ENCODE data around the gene EPS8L2. TPM values are rescaled to one million over a fixed set of nuclear protein-coding genes. Genes with fewer than 3 reads are reported as not detected.

The EPS8L2 gene
- polyA plus RNA-seq, 1 experiment: 44.4 TPM

- TF ChIP-seq, protein P1, sequence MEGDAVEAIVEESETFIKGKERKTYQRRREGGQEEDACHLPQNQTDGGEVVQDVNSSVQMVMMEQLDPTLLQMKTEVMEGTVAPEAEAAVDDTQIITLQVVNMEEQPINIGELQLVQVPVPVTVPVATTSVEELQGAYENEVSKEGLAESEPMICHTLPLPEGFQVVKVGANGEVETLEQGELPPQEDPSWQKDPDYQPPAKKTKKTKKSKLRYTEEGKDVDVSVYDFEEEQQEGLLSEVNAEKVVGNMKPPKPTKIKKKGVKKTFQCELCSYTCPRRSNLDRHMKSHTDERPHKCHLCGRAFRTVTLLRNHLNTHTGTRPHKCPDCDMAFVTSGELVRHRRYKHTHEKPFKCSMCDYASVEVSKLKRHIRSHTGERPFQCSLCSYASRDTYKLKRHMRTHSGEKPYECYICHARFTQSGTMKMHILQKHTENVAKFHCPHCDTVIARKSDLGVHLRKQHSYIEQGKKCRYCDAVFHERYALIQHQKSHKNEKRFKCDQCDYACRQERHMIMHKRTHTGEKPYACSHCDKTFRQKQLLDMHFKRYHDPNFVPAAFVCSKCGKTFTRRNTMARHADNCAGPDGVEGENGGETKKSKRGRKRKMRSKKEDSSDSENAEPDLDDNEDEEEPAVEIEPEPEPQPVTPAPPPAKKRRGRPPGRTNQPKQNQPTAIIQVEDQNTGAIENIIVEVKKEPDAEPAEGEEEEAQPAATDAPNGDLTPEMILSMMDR (IDR thresholded peaks at IDR 0.05; ENCODE audit: insufficient read depth, low read depth, low read length): no peak
- POLR2A ChIA-PET: no interaction called here
- DNase-seq (ENCODE audit: low read depth): no peak
- peak overlapping the region; percentile 94 for H3K4me3 ChIP-seq (ENCODE audit: low read depth, low read length)
- CTCF ChIA-PET: interaction anchor here (1.0 to 2.1 kb wide), 2 partner anchors 12 to 49 kb away, joined by 5 to 7 read pairs; no protein-coding TSS in a partner anchor
- H3K36me3 ChIP-seq (ENCODE audit: control insufficient read depth, insufficient read depth, low read length): peaks cover 22% of the 10 kb centered on the region
- no peaks in the 10 kb centered on the region for H3K27me3 ChIP-seq (ENCODE audit: control insufficient read depth, insufficient read depth, low read length)
Measured at GRCh38 chr11:776561-777287, 70.7 kb downstream of the EPS8L2 start.

Other genes with a start within 250 kb of the EPS8L2 start
- gene RNH1, start 199.0 kb upstream of the EPS8L2 start, polyA plus RNA-seq (2011; rRNA removed): 139 and 260 TPM in 2 replicates
- gene HRAS, start 170.7 kb upstream of the EPS8L2 start, polyA plus RNA-seq (2011; rRNA removed): 50.3 and 90.4 TPM in 2 replicates
- 0.92 and 1.5 TPM in 2 replicates for gene LRRC56, start 168.7 kb upstream of the EPS8L2 start, polyA plus RNA-seq (2011; rRNA removed)
- gene LMNTD2, start 145.5 kb upstream of the EPS8L2 start, polyA plus RNA-seq (2011; rRNA removed): 1.6 and 2.5 TPM in 2 replicates
- gene RASSF7, start 145.3 kb upstream of the EPS8L2 start, polyA plus RNA-seq (2011; rRNA removed): 17.3 and 25.1 TPM in 2 replicates
- 6.8 and 10.7 TPM in 2 replicates for gene PHRF1, start 129.8 kb upstream of the EPS8L2 start, polyA plus RNA-seq (2011; rRNA removed)
- 4.2 and 6.1 TPM in 2 replicates for gene IRF7, start 90.3 kb upstream of the EPS8L2 start, polyA plus RNA-seq (2011; rRNA removed)
- not detected in 2 replicates for gene CDHR5, start 81.3 kb upstream of the EPS8L2 start, polyA plus RNA-seq (2011; rRNA removed)
- not detected in 2 replicates for gene SCT, start 79.0 kb upstream of the EPS8L2 start, polyA plus RNA-seq (2011; rRNA removed)
- gene DRD4, start 69.0 kb upstream of the EPS8L2 start, polyA plus RNA-seq (2011; rRNA removed): not detected in 2 replicates
- 18.5 and 27.7 TPM in 2 replicates for gene DEAF1, start 11.0 kb upstream of the EPS8L2 start, polyA plus RNA-seq (2011; rRNA removed)
- gene TMEM80, start 10.4 kb upstream of the EPS8L2 start, polyA plus RNA-seq (2011; rRNA removed): 19.5 and 21.7 TPM in 2 replicates
- 209 and 278 TPM in 2 replicates for gene TALDO1, start 41.2 kb downstream of the EPS8L2 start, polyA plus RNA-seq (2011; rRNA removed)
- gene GATD1, start 71.3 kb downstream of the EPS8L2 start, polyA plus RNA-seq (2011; rRNA removed): 14.5 and 37.9 TPM in 2 replicates
- gene CEND1, start 83.9 kb downstream of the EPS8L2 start, polyA plus RNA-seq (2011; rRNA removed): 0.23 and 0.25 TPM in 2 replicates
- 12.4 and 25.5 TPM in 2 replicates for gene SLC25A22, start 92.0 kb downstream of the EPS8L2 start, polyA plus RNA-seq (2011; rRNA removed)
- gene PIDD1, start 99.0 kb downstream of the EPS8L2 start, polyA plus RNA-seq (2011; rRNA removed): 6.8 and 11.2 TPM in 2 replicates
- 1,103 and 1,199 TPM in 2 replicates for gene RPLP2, start 103.7 kb downstream of the EPS8L2 start, polyA plus RNA-seq (2011; rRNA removed)
- gene PNPLA2, start 112.7 kb downstream of the EPS8L2 start, polyA plus RNA-seq (2011; rRNA removed): 32.0 and 53.1 TPM in 2 replicates
- 0.16 and 0.18 TPM in 2 replicates for gene CRACR2B, start 121.7 kb downstream of the EPS8L2 start, polyA plus RNA-seq (2011; rRNA removed)
- gene CD151, start 126.7 kb downstream of the EPS8L2 start, polyA plus RNA-seq (2011; rRNA removed): 1,448 and 2,262 TPM in 2 replicates
- gene POLR2L, start 136.3 kb downstream of the EPS8L2 start, polyA plus RNA-seq (2011; rRNA removed): 308 and 734 TPM in 2 replicates
- 145 and 295 TPM in 2 replicates for gene TSPAN4, start 136.6 kb downstream of the EPS8L2 start, polyA plus RNA-seq (2011; rRNA removed)
- 122 and 178 TPM in 2 replicates for gene CHID1, start 204.6 kb downstream of the EPS8L2 start, polyA plus RNA-seq (2011; rRNA removed)
- 53.3 and 76.5 TPM in 2 replicates for gene AP2A2, start 219.6 kb downstream of the EPS8L2 start, polyA plus RNA-seq (2011; rRNA removed)

Data from BJ (cell line).